Iris pigment epithelial cell (primary cell): ENCODE results near the gene TMPRSS15.

ENCODE experiments used
- DNase-seq: peaks from one replicate; pipeline ENCODE4 v3.0.0-alpha.2; 2011; ENCODE audit warnings: low read depth

The TMPRSS15 gene

DNA sequence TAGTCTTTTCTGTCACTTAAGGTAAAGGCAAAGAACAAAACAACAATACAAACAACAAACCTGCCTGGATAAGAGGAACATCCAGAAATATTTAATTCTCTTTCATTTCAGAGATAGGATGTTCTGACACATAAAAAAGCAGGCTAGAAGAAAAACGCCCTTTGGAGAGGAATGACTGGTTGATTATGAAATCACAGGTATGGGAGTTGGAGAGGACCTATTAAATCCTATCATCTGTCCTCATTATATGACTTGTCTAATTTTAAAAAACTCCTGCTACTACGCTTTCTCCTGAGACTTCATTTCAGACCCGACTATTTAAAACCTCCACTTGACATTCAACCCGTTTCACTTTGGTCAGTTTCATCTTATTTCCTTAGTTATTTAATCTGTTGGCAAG lies 54.1 kb downstream of the TMPRSS15 start:
- DNase-seq, result no peak

DNA sequence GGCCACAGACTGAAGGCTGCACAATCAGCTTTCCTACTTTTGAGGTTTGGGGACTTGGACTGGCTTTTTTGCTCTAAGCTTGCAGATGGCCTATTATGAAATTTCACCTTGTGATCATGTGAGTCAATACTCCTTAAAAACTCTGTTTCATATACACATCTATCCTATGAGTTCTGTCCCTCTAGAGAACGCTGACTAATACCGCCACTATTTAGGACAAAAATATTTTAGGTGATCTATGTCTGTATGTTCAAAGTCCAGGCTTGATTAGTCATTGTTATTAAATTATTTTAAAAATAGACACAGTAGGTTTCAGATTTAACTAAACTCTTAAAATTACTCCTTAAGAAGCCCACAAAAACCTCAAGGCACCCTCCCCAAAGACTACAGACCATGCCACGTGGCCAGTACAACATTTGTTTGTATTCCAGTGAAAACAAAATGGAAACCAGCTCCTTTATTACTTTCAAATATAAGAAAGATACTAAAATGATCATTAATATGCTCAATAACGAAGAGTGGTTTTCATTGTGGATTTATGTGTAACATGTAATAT lies 63.1 kb downstream of the TMPRSS15 start:
- no peak for DNase-seq

DNA sequence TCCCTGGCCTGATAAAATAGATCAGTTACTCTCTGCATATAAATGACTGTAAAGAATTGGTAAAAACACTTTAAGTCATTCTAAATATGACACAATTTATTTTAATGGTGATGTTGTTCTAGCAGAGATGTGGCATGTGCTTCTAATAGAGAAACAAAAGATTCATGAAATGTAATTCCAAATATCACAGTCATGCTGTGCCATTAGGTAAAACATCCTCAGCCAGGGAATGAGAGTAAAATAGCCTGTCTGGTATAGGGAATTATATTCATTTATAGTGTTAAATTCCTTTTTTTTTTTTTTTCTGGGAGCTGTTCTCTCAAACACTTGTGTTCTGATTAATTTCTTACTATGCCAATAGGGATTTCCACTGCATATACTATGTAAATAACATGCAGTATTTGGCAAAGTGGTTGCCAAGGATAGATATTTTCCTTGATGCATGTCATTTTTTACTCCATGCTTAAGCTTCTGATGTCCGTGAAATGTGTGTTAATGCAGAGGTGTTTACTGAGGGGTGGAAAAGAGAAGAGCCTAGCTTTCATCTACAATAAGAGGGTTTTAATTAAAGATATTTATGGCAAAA lies 67.8 kb downstream of the TMPRSS15 start:
- no peak for DNase-seq

DNA sequence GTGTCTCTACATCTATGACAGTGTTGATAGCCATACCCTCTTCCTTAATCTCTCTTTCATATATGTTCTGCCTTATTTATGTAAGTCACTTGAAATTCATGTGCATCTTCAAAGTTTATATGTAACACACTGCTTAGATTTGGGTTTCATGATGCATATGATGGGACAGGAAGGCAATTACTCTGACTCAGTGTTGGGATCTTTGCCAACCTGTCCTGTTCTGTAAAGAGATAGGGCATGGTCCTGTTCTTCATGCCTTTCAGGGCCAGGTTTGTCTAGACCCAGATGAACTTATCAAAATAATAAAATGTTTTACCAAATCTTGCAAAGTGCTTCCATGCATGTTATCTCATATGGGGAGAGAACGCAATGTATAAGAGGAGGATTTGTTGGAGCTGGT lies 69.5 kb downstream of the TMPRSS15 start:
- DNase-seq, result no peak

DNA sequence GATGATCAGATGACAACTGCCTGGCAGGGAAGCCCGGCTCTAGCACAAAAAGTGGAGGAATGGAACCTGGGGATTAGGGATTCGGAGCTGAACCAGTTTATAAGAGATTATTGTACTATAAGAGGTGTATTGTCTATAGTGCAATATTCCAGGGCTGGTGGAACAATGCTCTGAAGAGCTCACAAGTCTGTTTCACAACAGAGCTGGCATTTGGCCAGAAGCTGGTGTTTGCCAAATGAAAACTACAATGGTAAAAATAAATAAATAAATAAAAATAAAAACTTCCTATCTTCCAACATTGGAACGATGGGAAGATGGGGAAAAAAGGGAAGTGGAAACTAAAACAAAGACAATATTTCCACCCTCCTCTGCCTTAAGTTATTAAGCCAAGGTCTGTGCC lies 85.4 kb downstream of the TMPRSS15 start:
- DNase-seq, result no peak

DNA sequence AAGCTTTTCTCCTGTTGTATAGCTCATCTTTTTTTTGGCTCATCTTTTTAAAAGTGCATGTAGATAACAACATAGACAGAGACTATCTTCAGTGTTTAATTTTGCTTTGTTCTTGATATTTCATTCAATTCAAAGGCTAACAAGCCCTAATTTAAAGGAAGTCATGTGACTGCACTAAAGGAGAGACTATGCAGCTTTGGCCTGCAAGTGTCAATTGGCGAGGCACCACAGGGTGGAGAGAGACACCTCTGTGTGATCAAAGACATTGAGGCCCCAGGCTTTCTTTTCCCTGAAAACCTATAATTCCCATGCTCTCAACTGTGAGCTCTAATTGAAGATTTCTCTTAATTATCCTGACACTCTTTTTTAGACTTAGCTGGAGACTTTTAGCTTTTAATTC lies 105.4 kb downstream of the TMPRSS15 start:
- no peak for DNase-seq

DNA sequence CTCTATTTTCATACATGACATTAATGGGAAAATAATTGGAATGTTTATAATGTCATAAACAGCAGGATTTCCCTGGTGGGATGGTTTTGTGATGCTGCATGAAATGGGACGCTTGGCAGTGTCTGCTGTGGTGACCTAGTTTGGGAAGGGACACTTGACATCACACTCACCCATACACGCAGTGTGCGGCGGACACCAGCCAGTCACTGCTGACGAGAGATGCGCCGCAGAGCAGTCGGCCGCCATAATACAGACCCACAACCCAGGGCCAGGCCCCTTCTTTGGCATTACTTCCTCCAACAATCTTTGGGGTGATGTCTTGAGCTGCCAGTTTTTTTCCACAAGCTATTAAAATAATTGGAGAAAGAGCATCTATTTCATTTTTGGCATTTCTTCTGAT lies 109.5 kb downstream of the TMPRSS15 start:
- DNase-seq, result no peak

DNA sequence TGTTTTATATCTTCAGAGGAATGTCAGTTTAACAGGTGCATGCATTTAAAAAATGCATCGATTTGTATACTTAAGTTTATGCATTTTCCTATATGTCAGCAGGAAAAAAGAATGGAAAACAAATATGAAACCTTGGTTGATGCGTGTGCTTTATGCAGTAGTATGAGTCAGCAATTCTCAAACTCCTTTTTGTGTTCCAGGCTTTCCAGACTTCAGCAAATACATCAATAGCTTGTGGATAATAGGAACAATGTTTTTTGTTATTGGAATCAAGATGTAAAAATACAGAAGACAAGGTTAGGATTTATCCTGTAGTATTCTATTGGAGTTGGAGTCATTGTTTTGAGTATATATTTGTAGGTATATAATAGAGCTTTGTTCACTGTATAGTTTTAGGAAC lies 113.7 kb downstream of the TMPRSS15 start:
- DNase-seq, result no peak

DNA sequence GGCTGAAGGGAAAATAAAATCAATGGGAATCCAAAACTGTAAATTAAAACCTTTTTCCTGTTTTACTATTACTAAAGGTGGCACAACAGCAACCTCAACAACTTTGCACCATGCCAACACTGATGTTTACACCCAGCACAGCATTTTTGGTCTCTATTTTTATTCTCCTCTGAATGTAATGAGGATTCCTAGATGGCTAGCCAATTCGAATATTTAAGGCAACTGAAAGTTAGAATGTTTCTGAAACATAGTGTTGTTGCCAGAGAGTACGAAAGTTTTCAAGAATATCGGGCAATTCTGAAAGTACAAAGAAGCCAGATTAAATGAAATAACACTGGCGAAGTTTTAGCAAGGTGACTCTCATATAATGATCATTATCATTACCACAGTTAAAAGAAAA lies 118.2 kb downstream of the TMPRSS15 start:
- no peak for DNase-seq

DNA sequence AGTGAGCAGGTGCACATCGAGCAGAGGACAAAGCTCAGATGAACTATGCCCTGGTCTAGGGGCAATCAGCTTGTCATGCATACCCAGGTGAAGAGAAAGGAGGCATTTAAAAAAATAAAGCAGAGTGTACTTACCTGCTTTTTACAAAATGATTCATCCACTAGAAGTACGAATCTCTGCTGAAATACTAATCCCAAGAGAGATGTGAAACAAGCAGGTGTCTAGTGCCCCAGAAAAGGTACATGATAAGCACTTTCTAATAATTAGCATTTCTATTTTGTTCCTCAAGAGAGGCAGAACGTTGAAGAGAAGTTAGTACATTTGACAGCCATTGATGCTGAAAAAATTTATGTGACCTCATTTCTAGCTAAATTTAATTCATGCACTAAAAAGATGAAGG lies 127.8 kb downstream of the TMPRSS15 start:
- DNase-seq, result no peak

DNA sequence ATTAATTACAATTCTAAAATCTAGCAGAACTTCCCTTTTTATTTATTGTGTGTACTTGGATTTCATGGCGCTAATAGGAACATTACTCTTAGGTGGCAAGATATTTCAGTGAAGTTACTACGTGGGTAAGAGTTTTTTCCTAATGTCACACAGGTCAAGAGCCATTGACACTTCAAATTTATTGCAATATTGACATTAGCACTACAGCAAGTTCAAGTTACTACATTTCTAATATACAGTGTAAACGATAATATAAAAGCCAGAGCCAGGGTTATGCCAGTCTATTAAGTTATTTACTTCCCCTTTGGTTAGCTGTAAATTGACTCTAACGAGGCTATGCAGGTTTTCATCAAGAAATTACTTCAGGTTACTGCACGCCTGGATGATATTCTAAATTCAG lies 129.2 kb downstream of the TMPRSS15 start:
- no peak for DNase-seq

DNA sequence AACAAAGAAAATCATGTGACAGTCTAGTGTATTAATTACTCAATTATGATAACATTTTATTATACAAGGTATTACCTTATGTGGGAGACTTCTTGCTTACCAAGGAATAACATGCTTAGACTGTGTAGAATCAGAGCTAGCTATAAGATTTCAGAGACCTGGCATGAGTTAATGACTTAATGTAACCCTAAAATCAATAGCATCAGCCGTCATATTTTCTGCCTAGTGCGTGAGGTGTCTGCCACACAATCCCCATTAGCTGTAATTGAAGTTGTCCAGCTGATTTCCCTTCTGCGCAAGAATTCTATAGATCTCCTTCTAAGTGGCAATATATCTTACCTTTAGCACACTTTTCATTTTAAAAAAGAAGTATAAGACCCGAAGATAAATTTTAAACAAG lies 130.2 kb downstream of the TMPRSS15 start:
- no peak for DNase-seq

DNA sequence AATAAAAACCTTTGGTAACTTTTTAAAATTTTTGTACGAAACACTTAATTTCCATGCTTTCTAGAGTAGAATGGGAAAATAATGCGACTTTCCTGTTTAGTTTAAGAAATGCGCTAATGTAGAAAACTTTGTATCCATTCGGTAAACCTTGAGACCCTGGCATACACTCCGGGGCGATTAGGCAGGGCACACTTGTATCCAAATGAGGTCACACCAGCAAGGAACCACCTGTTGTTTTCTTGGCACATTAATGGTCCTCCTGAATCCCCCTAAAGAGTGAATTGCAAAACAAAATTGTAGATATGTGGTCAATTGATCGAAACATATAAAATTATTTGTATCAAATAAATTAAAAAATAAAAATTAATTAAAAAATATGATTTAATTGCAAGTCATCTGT lies 133.7 kb downstream of the TMPRSS15 start:
- DNase-seq, result no peak

DNA sequence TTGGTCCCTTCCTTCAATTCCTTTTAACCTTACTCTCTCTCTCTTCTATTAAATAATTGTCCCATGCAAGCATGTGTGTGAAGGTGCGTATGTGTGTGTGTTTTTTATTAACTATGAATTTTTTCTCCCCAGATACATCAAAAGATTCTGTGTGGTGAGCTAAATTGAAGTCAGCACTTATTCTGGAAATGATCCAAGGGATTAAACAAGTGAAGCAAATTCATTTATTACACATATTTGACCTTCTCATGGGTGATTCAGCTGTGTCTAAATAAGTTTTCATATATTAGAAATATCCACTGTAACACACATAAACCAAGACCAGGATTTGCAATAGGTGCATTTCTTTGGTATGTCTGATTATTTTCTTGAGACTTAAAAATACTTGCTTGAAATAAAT lies 134.7 kb downstream of the TMPRSS15 start:
- DNase-seq, result no peak

DNA sequence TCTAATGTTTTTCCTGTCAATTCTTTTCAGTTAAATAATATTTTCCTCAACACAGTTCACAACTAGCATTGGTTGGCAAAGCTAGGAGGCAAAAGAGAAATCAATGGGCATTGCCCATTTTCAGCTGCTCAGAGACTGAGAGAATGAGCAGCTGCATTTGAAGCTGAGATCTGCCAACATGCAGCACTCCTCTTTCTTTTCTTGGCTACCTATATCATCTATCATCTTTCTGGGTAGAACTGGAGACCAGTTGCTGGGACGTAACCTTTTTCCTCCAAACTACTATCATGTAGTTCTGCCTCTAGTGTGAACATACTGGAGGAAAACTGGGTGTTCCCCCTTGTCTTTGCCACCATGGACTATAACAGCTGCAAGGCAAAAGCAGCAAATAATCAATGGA lies 136.1 kb downstream of the TMPRSS15 start:
- DNase-seq, result no peak

DNA sequence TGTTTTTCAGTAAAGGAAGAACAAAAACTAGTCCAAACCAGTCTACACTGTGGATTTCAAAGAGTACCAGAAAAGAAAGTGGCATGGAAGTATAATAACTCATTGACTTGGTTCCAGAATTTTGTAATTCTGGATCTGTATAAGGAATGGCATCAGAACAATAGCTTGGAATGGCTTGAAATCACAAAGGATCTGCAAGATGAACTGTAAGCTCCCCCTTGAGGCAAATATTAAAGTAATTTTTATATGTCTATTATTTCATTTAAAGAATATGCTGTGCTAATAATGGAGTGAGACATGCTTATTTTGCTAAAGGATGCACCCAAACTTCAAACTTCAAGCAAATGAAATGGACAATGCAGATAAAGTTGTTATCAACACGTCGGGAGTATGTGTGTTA lies 137.6 kb downstream of the TMPRSS15 start:
- no peak for DNase-seq

DNA sequence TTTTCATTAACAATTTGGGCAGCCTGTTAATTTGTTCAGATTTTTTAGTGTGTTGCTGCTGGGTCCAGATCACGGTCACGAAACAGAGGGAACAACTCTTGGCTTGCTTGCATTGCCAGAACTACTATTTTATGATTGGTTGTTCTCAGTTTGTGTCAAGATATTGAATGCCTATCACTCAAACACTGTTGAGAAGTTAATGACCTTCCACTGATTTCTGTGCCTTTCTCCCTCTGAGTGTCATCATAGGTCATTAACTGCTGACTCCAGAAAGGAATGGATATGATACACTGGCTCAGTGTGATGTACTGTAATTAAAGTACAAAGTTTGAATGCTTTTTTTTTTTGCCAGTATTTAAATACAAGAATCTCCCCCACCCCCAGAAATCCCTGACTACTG lies 149.8 kb downstream of the TMPRSS15 start:
- no peak for DNase-seq

DNA sequence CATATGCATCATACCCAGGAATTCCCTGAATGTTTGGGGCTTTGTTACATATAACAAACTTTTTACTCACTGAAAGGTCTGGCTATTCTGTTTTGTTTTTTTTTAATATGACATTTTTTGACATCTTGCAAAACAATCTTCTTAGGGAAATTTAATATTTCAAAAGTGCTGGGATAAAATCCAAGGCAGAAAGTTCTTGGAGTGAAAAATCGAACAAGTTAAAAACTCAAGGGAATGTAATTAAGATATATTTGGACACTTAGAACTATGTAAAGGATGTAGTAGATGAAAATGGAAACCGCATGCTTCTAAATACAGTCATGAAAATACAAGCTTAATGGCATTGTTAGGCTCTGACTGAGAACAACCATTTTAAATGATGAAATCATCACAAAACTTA lies 150.4 kb downstream of the TMPRSS15 start:
- DNase-seq, result no peak

DNA sequence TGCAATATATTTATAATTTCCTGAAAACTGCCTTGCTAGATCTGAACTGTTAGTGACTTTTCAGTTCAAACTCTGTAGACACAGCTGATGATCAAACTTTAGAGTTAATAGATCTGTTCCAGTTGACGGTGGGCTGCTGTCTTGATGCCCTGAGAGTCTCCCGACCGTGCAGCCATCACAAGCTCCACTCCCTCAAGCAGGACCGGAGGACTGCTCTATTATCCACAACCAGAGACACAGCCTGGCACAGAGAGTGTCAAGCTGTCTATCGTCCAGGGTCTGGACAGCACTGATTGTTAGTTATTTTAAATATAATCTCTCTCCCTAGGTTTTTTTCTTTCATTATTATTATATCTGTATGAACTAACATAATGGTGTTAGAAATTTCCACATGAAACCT lies 150.9 kb downstream of the TMPRSS15 start:
- DNase-seq, result no peak

DNA sequence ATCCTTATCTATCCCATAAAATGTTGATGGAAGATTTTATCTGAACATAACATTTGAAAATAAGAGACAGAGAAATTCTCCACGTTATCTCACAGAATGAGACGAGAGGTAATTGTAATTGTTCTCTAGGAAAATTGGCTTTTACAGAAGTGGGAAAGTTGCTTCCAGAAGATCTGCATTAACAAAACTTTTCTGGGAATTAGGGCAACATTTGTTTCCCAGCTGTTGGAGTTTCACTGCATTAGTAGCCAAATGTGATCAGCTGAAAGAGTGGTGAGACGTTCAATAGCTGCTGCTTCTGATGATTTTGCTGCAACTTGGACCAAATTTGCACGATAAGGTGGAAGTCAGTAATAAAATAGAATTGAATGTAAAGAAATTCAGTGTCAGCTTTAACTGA lies 151.3 kb downstream of the TMPRSS15 start:
- DNase-seq, result no peak

DNA sequence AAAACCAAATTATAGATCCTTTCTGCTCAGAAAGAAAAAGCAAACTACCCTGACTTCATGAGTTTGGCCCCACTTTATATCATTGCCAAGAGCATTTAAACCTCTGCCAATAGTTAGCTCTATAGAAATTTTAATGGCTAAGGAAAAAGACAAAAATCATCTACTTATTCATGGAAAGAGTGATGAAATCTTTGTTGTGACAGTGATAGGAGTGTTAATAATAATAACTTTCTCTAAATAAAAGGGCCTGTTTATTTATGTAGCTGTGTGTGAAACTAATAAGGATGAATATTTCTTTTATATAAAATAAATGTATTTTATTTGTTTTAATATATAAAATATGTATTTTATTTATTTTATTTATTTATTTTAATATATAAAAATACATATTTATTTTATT lies 152.5 kb downstream of the TMPRSS15 start:
- no peak for DNase-seq

DNA sequence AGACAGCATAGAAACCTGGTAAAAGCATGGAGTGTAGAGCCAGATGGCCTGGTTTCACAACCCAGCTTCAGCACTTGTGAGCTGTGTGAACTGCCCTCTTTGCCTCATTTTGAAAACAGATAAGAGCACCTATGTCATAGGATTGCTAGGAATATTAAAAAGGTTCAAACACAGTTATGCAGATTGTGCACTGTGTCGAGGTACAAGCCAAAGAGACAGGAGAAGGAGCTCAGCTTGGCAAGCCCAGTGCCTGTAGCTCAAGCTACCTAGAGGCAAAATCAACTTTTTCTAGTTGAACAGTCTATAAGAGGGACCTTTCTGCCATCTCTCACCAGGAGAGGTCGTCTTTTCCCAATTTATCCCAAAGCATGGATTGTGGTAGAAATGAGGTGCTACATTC lies 153.9 kb downstream of the TMPRSS15 start:
- DNase-seq, result no peak

DNA sequence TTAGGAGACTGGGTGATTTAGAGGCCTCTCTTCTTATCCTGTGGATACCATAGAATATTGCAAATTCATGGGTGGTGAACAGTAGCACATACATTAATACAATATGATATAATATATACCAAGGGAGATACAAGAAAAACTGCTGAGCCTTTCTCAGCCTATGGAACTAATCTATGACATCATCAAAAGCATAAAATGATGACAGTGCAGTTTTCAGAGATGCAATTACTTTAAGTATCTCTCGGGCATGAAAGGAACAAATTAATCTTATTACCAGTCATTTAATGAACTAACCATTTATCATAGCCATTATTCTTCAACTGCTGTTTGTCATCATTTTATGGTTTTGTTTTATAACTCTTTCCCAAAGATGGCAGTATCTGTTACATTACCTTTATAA lies 155.4 kb downstream of the TMPRSS15 start:
- no peak for DNase-seq

DNA sequence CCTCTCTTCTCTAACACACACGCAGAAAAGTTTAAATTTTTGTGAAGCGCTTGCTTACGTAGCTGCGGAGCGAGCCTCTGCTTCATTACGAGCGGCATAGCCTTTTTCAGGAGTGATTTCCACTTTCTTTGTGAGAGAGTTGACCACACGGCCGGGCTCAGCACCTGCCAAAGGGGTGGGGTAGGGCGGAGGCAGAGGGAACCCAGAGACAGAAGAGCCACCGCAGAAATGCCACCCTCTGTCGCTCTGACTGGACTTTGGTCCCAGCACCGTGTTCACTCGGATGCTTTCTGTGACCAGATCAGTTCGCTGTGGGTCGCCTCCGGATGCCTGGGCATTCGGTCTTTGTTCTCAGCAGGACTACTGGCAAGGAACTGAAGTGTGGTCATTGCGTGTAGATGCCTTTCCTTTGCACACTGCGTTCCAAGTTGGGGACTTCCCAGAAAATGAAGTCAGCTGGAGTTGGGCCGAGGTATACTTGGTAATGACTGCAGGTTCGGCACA lies 158.1 kb downstream of the TMPRSS15 start:
- peak; percentile 2 for DNase-seq
